Measurements from ENCODE around the gene GPHA2. TPM values are rescaled to one million over a fixed set of nuclear protein-coding genes. Genes with fewer than 3 reads are reported as not detected.

The GPHA2 gene
- total and polyA plus RNA-seq, 2 of the 13 experiments (the other 11 are each of a cell fraction or from before 2014, with no cell fraction given) = 13.0 to 19.1 TPM

GRCh38 chr11:64923944-64924909 is 11.5 kb downstream of the GPHA2 start, which contains the start of gene PPP2R5B (continued):
- TF ChIP-seq, protein P1, sequence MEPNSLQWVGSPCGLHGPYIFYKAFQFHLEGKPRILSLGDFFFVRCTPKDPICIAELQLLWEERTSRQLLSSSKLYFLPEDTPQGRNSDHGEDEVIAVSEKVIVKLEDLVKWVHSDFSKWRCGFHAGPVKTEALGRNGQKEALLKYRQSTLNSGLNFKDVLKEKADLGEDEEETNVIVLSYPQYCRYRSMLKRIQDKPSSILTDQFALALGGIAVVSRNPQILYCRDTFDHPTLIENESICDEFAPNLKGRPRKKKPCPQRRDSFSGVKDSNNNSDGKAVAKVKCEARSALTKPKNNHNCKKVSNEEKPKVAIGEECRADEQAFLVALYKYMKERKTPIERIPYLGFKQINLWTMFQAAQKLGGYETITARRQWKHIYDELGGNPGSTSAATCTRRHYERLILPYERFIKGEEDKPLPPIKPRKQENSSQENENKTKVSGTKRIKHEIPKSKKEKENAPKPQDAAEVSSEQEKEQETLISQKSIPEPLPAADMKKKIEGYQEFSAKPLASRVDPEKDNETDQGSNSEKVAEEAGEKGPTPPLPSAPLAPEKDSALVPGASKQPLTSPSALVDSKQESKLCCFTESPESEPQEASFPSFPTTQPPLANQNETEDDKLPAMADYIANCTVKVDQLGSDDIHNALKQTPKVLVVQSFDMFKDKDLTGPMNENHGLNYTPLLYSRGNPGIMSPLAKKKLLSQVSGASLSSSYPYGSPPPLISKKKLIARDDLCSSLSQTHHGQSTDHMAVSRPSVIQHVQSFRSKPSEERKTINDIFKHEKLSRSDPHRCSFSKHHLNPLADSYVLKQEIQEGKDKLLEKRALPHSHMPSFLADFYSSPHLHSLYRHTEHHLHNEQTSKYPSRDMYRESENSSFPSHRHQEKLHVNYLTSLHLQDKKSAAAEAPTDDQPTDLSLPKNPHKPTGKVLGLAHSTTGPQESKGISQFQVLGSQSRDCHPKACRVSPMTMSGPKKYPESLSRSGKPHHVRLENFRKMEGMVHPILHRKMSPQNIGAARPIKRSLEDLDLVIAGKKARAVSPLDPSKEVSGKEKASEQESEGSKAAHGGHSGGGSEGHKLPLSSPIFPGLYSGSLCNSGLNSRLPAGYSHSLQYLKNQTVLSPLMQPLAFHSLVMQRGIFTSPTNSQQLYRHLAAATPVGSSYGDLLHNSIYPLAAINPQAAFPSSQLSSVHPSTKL (CRISPR knock-in tag; IDR thresholded peaks at IDR 0.05) = no peak
- TF ChIP-seq ZNF484 (CRISPR knock-in tag; IDR thresholded peaks at IDR 0.05; ENCODE audit: borderline replicate concordance, low read depth) (no peak), NFIC (IDR thresholded peaks at IDR 0.05; ENCODE audit: low read length) (no peak), ZBTB8A (CRISPR knock-in tag; IDR thresholded peaks at IDR 0.05; ENCODE audit: borderline replicate concordance, low read depth) (no peak), USF2 (IDR thresholded peaks at IDR 0.05; ENCODE audit: low read depth, low read length) (no peak), USF2 (CRISPR knock-in tag; IDR thresholded peaks at IDR 0.05; ENCODE audit: borderline replicate concordance) (no peak), SATB2 (CRISPR knock-in tag; IDR thresholded peaks at IDR 0.05) (no peak; the same call in 1 of the 2 replicates), SMAD3 (CRISPR knock-in tag; IDR thresholded peaks at IDR 0.05) (peak; percentile 59)
- TF ChIP-seq, protein P2, sequence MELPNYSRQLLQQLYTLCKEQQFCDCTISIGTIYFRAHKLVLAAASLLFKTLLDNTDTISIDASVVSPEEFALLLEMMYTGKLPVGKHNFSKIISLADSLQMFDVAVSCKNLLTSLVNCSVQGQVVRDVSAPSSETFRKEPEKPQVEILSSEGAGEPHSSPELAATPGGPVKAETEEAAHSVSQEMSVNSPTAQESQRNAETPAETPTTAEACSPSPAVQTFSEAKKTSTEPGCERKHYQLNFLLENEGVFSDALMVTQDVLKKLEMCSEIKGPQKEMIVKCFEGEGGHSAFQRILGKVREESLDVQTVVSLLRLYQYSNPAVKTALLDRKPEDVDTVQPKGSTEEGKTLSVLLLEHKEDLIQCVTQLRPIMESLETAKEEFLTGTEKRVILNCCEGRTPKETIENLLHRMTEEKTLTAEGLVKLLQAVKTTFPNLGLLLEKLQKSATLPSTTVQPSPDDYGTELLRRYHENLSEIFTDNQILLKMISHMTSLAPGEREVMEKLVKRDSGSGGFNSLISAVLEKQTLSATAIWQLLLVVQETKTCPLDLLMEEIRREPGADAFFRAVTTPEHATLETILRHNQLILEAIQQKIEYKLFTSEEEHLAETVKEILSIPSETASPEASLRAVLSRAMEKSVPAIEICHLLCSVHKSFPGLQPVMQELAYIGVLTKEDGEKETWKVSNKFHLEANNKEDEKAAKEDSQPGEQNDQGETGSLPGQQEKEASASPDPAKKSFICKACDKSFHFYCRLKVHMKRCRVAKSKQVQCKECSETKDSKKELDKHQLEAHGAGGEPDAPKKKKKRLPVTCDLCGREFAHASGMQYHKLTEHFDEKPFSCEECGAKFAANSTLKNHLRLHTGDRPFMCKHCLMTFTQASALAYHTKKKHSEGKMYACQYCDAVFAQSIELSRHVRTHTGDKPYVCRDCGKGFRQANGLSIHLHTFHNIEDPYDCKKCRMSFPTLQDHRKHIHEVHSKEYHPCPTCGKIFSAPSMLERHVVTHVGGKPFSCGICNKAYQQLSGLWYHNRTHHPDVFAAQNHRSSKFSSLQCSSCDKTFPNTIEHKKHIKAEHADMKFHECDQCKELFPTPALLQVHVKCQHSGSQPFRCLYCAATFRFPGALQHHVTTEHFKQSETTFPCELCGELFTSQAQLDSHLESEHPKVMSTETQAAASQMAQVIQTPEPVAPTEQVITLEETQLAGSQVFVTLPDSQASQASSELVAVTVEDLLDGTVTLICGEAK (IDR thresholded peaks at IDR 0.05) = no peak
- TF ChIP-seq, protein P2 (CRISPR knock-in tag; IDR thresholded peaks at IDR 0.05) = no peak; the same call in 1 of the 2 replicates
- TF ChIP-seq, protein P3, sequence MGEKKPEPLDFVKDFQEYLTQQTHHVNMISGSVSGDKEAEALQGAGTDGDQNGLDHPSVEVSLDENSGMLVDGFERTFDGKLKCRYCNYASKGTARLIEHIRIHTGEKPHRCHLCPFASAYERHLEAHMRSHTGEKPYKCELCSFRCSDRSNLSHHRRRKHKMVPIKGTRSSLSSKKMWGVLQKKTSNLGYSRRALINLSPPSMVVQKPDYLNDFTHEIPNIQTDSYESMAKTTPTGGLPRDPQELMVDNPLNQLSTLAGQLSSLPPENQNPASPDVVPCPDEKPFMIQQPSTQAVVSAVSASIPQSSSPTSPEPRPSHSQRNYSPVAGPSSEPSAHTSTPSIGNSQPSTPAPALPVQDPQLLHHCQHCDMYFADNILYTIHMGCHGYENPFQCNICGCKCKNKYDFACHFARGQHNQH (CRISPR knock-in tag; IDR thresholded peaks at IDR 0.05) = no peak; the same call in 1 of the 2 replicates

Data from HepG2 (cell line).